Measurements from ENCODE around the gene ITFG2. TPM values are rescaled to one million over a fixed set of nuclear protein-coding genes. Genes with fewer than 3 reads are reported as not detected.

The ITFG2 gene
- 11.9 and 17.6 TPM in 2 replicates for total RNA-seq

GRCh38 chr12:2812290-2813213 is at the start of gene ITFG2:
TSS of gene ITFG2 (plus strand) at chr12:2812668. CDS start at chr12:2812761, 93 bp downstream.

GRCh38 chr12:2794736-2795289 is 17.7 kb upstream of the ITFG2 start, which contains the start of gene FKBP4:
TSS of gene FKBP4 (plus strand) at chr12:2794970. CDS start at chr12:2795140, 170 bp downstream.

GRCh38 chr12:2834581-2835491 is 22.4 kb downstream of the ITFG2 start, which contains the start of gene NRIP2:
TSS of gene NRIP2 (minus strand) at chr12:2835035. CDS start at chr12:2834983, 52 bp downstream.

GRCh38 chr12:2857021-2857431 is 44.6 kb downstream of the ITFG2 start, which contains the start of gene TEX52:
TSS of gene TEX52 (minus strand) at chr12:2857039. CDS start at chr12:2857026, 13 bp downstream.

Other genes with a start within 250 kb of the ITFG2 start
- gene FKBP4, start 17.7 kb upstream of the ITFG2 start, total RNA-seq: 72.0 and 89.1 TPM in 2 replicates
- gene NRIP2, start 22.4 kb downstream of the ITFG2 start, total RNA-seq: not detected in 2 replicates
- not detected in 2 replicates for gene TEX52, start 44.4 kb downstream of the ITFG2 start, total RNA-seq
- 20.9 and 33.9 TPM in 2 replicates for gene FOXM1, start 64.5 kb downstream of the ITFG2 start, total RNA-seq
- gene RHNO1, start 64.6 kb downstream of the ITFG2 start, total RNA-seq: 20.0 and 31.0 TPM in 2 replicates
- gene TULP3, start 78.2 kb downstream of the ITFG2 start, total RNA-seq: 10.5 and 17.8 TPM in 2 replicates
- 16.6 and 19.9 TPM in 2 replicates for gene TEAD4, start 146.7 kb downstream of the ITFG2 start, total RNA-seq

All from airway epithelial cell (primary cell).